IMR-90 (cell line): ENCODE results near the gene TROAP.

Experiments used
- BHLHE40 ChIP-seq: fragments of 150-350 bp; IDR thresholded peaks from 2 replicates; pipeline ENCODE4 v1.6.1; 2016; ENCODE audit warnings: mild to moderate bottlenecking, low read depth, low read length
- CEBPB ChIP-seq: IDR thresholded peaks from 2 replicates; pipeline ENCODE4 v1.6.1; 2012; ENCODE audit warnings: low read depth, low read length, improper control_type of control experiment
- CHD1 ChIP-seq: IDR thresholded peaks from 2 replicates; pipeline ENCODE4 v1.6.1; 2012; ENCODE audit warnings: low read depth, low read length, improper control_type of control experiment
- CTCF ChIP-seq: conservative IDR thresholded peaks from 2 replicates; pipeline ENCODE4 v1.5.1; 2012; ENCODE audit warnings: mild to moderate bottlenecking, low read depth, low read length, improper control_type of control experiment
- ELK1 ChIP-seq: fragments of 150-350 bp; IDR thresholded peaks from 2 replicates; pipeline ENCODE4 v1.6.1; 2016; ENCODE audit warnings: low read depth, mild to moderate bottlenecking, low read length, moderate library complexity, borderline replicate concordance
- MAZ ChIP-seq: IDR thresholded peaks from 2 replicates; pipeline ENCODE4 v1.6.1; 2012; ENCODE audit warnings: low read depth, mild to moderate bottlenecking, low read length, improper control_type of control experiment, moderate library complexity, borderline replicate concordance
- MXI1 ChIP-seq: IDR thresholded peaks from 2 replicates; pipeline ENCODE4 v1.6.1; 2012; ENCODE audit warnings: low read depth, mild to moderate bottlenecking, low read length, moderate library complexity, borderline replicate concordance
- POLR2A ChIP-seq: IDR thresholded peaks from 2 replicates; pipeline ENCODE4 v1.6.1; 2012; ENCODE audit warnings: mild to moderate bottlenecking, low read depth, low read length
- RAD21 ChIP-seq: IDR thresholded peaks from 2 replicates; pipeline ENCODE4 v1.6.1; 2012; ENCODE audit warnings: low read length, improper control_type of control experiment
- RCOR1 ChIP-seq: IDR thresholded peaks from 2 replicates; pipeline ENCODE4 v1.6.1; 2012; ENCODE audit warnings: mild to moderate bottlenecking, low read length, improper control_type of control experiment; ENCODE audit not compliant: insufficient replicate concordance
- RFX5 ChIP-seq: IDR thresholded peaks from 2 replicates; pipeline ENCODE4 v1.8.0; 2012; ENCODE audit warnings: low read depth, mild to moderate bottlenecking, low read length, moderate library complexity
- SMC3 ChIP-seq: fragments of 150-350 bp; IDR thresholded peaks from 2 replicates; pipeline ENCODE4 v1.6.1; 2016; ENCODE audit warnings: low read depth, mild to moderate bottlenecking, antibody characterized with exemption, low read length, moderate library complexity
- USF2 ChIP-seq: fragments of 150-350 bp; IDR thresholded peaks from 2 replicates; pipeline ENCODE4 v1.6.1; 2017; ENCODE audit warnings: mild to moderate bottlenecking, antibody characterized with exemption, low read length, low read depth

DNA sequence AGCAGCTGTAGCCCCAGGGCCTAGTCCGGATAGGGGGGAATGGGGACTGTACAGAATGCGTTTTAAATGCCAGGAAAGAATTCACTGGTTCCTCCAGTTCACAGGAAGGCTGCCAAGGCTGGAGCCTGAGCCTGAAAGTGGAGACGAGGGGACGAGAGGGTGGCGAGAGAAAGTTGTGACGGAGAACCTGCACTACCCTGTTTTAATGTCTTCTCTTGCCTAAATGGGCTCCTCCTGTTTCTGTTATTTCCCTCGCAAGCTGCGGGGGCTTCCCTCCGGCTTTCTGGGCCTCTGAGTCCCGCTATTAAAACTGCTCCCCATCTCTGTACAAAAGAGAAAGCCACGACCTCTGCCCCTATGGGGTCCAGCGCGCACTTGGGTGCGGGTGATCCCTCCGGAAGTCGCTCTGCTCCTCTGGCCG lies 9.4 kb downstream of the TROAP start:
- TF ChIP-seq CTCF (no peak), POLR2A (no peak), CEBPB (no peak), RFX5 (no peak), USF2 (no peak), RAD21 (no peak), CHD1 (no peak), RCOR1 (no peak), ELK1 (no peak), MXI1 (no peak), MAZ (no peak), SMC3 (no peak), BHLHE40 (no peak)
